GM12878 (cell line): ENCODE data around the gene CFAP44.

Experiments
- ATF3 ChIP-seq: IDR thresholded peaks from 2 replicates; pipeline ENCODE4 v1.6.1; 2011; ENCODE audit warnings: low read depth, mild to moderate bottlenecking, low read length, moderate library complexity, borderline replicate concordance; ENCODE audit errors: extremely low read depth
- CTCF ChIP-seq, 3 experiments: IDR thresholded peaks in 2 of 3; conservative IDR thresholded peaks in 1 of 3; 2 replicates each; pipeline ENCODE4 v1.5.1; 2011; ENCODE audit warnings: low read depth in 3 of 3, low read length in 3 of 3, mild to moderate bottlenecking in 3 of 3, control low read depth in 2 of 3, moderate library complexity in 2 of 3, inconsistent platforms in 1 of 3, mixed read lengths in 1 of 3; ENCODE audit not compliant: control insufficient read depth in 2 of 3, insufficient read depth in 1 of 3; ENCODE audit errors: extremely low read depth in 1 of 3
- EP300 ChIP-seq, 2 experiments: fragments of 150-350 bp in 1 of 2; IDR thresholded peaks; 2 replicates each; pipeline ENCODE4 v1.6.1; 2011 to 2012; ENCODE audit warnings: low read depth in 2 of 2, low read length in 2 of 2, borderline replicate concordance in 1 of 2, improper control_type of control experiment in 1 of 2, inconsistent platforms in 1 of 2; ENCODE audit not compliant: control insufficient read depth in 1 of 2
- POLR2A ChIP-seq: IDR thresholded peaks from 2 replicates; pipeline ENCODE4 v1.6.1; 2011; ENCODE audit warnings: low read depth, mild to moderate bottlenecking, low read length
- TF ChIP-seq, protein P1 (sequence below): IDR thresholded peaks from 2 replicates; pipeline ENCODE4 v1.6.1; 2012; ENCODE audit warnings: low read length, inconsistent platforms
- TF ChIP-seq, protein P2 (sequence below): fragments of 450-650 bp; IDR thresholded peaks from 2 replicates; pipeline ENCODE4 v1.6.1; 2016; ENCODE audit warnings: mild to moderate bottlenecking

GRCh38 chr3:113409676-113410075 lies 31.6 kb downstream of the CFAP44 start:
- TF ChIP-seq POLR2A = no peak
- no peak for TF ChIP-seq ATF3
- TF ChIP-seq, protein P1, sequence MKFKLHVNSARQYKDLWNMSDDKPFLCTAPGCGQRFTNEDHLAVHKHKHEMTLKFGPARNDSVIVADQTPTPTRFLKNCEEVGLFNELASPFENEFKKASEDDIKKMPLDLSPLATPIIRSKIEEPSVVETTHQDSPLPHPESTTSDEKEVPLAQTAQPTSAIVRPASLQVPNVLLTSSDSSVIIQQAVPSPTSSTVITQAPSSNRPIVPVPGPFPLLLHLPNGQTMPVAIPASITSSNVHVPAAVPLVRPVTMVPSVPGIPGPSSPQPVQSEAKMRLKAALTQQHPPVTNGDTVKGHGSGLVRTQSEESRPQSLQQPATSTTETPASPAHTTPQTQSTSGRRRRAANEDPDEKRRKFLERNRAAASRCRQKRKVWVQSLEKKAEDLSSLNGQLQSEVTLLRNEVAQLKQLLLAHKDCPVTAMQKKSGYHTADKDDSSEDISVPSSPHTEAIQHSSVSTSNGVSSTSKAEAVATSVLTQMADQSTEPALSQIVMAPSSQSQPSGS = no peak
- TF ChIP-seq CTCF (IDR thresholded peaks at IDR 0.05 in 2 of 3, conservative IDR thresholded peaks at IDR 0.05 in 1 of 3; ENCODE audit: control insufficient read depth in 2 of 3, extremely low read depth in 1 of 3, insufficient read depth in 1 of 3, low read depth in 3 of 3, low read length in 3 of 3) = no peak
- TF ChIP-seq EP300 (IDR thresholded peaks at IDR 0.05; ENCODE audit: borderline replicate concordance in 1 of 2, control insufficient read depth in 1 of 2, low read depth in 2 of 2, low read length in 2 of 2) = no peak
- TF ChIP-seq, protein P2, sequence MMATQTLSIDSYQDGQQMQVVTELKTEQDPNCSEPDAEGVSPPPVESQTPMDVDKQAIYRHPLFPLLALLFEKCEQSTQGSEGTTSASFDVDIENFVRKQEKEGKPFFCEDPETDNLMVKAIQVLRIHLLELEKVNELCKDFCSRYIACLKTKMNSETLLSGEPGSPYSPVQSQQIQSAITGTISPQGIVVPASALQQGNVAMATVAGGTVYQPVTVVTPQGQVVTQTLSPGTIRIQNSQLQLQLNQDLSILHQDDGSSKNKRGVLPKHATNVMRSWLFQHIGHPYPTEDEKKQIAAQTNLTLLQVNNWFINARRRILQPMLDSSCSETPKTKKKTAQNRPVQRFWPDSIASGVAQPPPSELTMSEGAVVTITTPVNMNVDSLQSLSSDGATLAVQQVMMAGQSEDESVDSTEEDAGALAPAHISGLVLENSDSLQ = no peak
